Measurements from ENCODE around the gene ABCC6.
A peak's percentile ranks its signal among the peaks of the same experiment; 100 is the strongest.
"Not testable (repeated sequence)": the region's sequence is repeated elsewhere in the genome, so short reads cannot be mapped to it uniquely, and the experiment has no call there.

Gene ABCC6

GRCh38 chr16:16222850-16223661 is at the start of gene ABCC6:
TSS of gene ABCC6 (minus strand) at chr16:16223494. CDS start at chr16:16223434, 60 bp downstream.
- peak; percentile 22 for ATAC-seq
- DNase-seq = not testable (repeated sequence)

- not testable (repeated sequence) for DNase-seq, ATAC-seq
Measured at GRCh38 chr16:16272573-16273221, 49.4 kb upstream of the ABCC6 start.

- not testable (repeated sequence) for DNase-seq, ATAC-seq
Measured at GRCh38 chr16:16271658-16272057, 48.4 kb upstream of the ABCC6 start.

GRCh38 chr16:16268185-16268808 is 45.0 kb upstream of the ABCC6 start:
- ATAC-seq = not testable (repeated sequence)

GRCh38 chr16:16267708-16268107 is 44.4 kb upstream of the ABCC6 start:
- DNase-seq, ATAC-seq: not testable (repeated sequence)

More at GRCh38 chr16:16268185-16268808, 45.0 kb upstream of the ABCC6 start:
- not testable (repeated sequence) for DNase-seq

- ATAC-seq, DNase-seq: not testable (repeated sequence)
Measured at GRCh38 chr16:16265044-16265443, 41.8 kb upstream of the ABCC6 start.

GRCh38 chr16:16263947-16264346 is 40.7 kb upstream of the ABCC6 start:
- DNase-seq, ATAC-seq: not testable (repeated sequence)

- ATAC-seq, DNase-seq: not testable (repeated sequence)
Measured at GRCh38 chr16:16262954-16263555, 39.8 kb upstream of the ABCC6 start.

GRCh38 chr16:16259971-16260370 is 36.7 kb upstream of the ABCC6 start:
- ATAC-seq, DNase-seq: not testable (repeated sequence)

- ATAC-seq, DNase-seq: not testable (repeated sequence)
Measured at GRCh38 chr16:16258822-16259221, 35.5 kb upstream of the ABCC6 start.

- not testable (repeated sequence) for ATAC-seq
Measured at GRCh38 chr16:16257301-16257923, 34.1 kb upstream of the ABCC6 start.

GRCh38 chr16:16252377-16252776 is 29.1 kb upstream of the ABCC6 start:
- ATAC-seq, DNase-seq: not testable (repeated sequence)

More at GRCh38 chr16:16257301-16257923, 34.1 kb upstream of the ABCC6 start:
- DNase-seq = not testable (repeated sequence)

GRCh38 chr16:16249621-16250330 is 26.5 kb upstream of the ABCC6 start:
- DNase-seq, ATAC-seq: not testable (repeated sequence)

GRCh38 chr16:16247439-16247838 is 24.1 kb upstream of the ABCC6 start:
- not testable (repeated sequence) for ATAC-seq, DNase-seq

- not testable (repeated sequence) for DNase-seq, ATAC-seq
Measured at GRCh38 chr16:16246578-16247262, 23.4 kb upstream of the ABCC6 start.

- DNase-seq, ATAC-seq: not testable (repeated sequence)
Measured at GRCh38 chr16:16243886-16244285, 20.6 kb upstream of the ABCC6 start.

- not testable (repeated sequence) for ATAC-seq, DNase-seq
Measured at GRCh38 chr16:16240667-16241066, 17.4 kb upstream of the ABCC6 start.

GRCh38 chr16:16237738-16238137 is 14.4 kb upstream of the ABCC6 start:
- not testable (repeated sequence) for ATAC-seq, DNase-seq

- not testable (repeated sequence) for ATAC-seq, DNase-seq
Measured at GRCh38 chr16:16237071-16237470, 13.8 kb upstream of the ABCC6 start.

GRCh38 chr16:16232692-16233061 is 9.4 kb upstream of the ABCC6 start:
- peak; percentile 20 for ATAC-seq
- not testable (repeated sequence) for DNase-seq

Measured in stimulated activated naive CD8-positive, alpha-beta T cell treated with anti-CD3 and anti-CD28 coated beads, Interleukin-15, Interleukin-2, amounts not matched to agents 100 U/mL and 50 U/mL, for 24 hours (primary cell).